ENCODE data around the gene WFS1. TPM values are rescaled to one million over a fixed set of nuclear protein-coding genes. Genes with fewer than 3 reads are reported as not detected.

Gene WFS1
- total RNA-seq, 1 donor from 2014 or later = 11.6 TPM

GRCh38 chr4:6351246-6352000, 81.8 kb downstream of the WFS1 start:
- TF ChIP-seq, protein P1, sequence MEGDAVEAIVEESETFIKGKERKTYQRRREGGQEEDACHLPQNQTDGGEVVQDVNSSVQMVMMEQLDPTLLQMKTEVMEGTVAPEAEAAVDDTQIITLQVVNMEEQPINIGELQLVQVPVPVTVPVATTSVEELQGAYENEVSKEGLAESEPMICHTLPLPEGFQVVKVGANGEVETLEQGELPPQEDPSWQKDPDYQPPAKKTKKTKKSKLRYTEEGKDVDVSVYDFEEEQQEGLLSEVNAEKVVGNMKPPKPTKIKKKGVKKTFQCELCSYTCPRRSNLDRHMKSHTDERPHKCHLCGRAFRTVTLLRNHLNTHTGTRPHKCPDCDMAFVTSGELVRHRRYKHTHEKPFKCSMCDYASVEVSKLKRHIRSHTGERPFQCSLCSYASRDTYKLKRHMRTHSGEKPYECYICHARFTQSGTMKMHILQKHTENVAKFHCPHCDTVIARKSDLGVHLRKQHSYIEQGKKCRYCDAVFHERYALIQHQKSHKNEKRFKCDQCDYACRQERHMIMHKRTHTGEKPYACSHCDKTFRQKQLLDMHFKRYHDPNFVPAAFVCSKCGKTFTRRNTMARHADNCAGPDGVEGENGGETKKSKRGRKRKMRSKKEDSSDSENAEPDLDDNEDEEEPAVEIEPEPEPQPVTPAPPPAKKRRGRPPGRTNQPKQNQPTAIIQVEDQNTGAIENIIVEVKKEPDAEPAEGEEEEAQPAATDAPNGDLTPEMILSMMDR (conservative IDR thresholded peaks at IDR 0.05; ENCODE audit: low read depth, low read length) = no peak
- H3K4me3 ChIP-seq (ENCODE audit: low read depth, low read length) = no peak overlapping the region
- DNase-seq (ENCODE audit: low read depth) = no peak

- no peak for DNase-seq (ENCODE audit: low read depth)
- TF ChIP-seq, protein P1 (conservative IDR thresholded peaks at IDR 0.05; ENCODE audit: low read depth, low read length) = no peak
- H3K4me3 ChIP-seq (ENCODE audit: low read depth, low read length) = no peak overlapping the region
Observed at GRCh38 chr4:6352031-6352692, 82.5 kb downstream of the WFS1 start.

Other genes starting within 250 kb of the WFS1 start
- not detected in 2 replicates for gene JAKMIP1, start 69.3 kb upstream of the WFS1 start, total RNA-seq
- gene PPP2R2C, start 202.8 kb downstream of the WFS1 start, total RNA-seq = not detected in 2 replicates